ENCODE data around the gene NOMO2.
A peak's percentile ranks its signal among the peaks of the same experiment; 100 is the strongest.
"Not testable (repeated sequence)": the region's sequence is repeated elsewhere in the genome, so short reads cannot be mapped to it uniquely, and the experiment has no call there.

NOMO2 gene, protein sequence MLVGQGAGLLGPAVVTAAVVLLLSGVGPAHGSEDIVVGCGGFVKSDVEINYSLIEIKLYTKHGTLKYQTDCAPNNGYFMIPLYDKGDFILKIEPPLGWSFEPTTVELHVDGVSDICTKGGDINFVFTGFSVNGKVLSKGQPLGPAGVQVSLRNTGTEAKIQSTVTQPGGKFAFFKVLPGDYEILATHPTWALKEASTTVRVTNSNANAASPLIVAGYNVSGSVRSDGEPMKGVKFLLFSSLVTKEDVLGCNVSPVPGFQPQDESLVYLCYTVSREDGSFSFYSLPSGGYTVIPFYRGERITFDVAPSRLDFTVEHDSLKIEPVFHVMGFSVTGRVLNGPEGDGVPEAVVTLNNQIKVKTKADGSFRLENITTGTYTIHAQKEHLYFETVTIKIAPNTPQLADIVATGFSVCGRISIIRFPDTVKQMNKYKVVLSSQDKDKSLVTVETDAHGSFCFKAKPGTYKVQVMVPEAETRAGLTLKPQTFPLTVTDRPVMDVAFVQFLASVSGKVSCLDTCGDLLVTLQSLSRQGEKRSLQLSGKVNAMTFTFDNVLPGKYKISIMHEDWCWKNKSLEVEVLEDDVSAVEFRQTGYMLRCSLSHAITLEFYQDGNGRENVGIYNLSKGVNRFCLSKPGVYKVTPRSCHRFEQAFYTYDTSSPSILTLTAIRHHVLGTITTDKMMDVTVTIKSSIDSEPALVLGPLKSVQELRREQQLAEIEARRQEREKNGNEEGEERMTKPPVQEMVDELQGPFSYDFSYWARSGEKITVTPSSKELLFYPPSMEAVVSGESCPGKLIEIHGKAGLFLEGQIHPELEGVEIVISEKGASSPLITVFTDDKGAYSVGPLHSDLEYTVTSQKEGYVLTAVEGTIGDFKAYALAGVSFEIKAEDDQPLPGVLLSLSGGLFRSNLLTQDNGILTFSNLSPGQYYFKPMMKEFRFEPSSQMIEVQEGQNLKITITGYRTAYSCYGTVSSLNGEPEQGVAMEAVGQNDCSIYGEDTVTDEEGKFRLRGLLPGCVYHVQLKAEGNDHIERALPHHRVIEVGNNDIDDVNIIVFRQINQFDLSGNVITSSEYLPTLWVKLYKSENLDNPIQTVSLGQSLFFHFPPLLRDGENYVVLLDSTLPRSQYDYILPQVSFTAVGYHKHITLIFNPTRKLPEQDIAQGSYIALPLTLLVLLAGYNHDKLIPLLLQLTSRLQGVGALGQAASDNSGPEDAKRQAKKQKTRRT

DNA sequence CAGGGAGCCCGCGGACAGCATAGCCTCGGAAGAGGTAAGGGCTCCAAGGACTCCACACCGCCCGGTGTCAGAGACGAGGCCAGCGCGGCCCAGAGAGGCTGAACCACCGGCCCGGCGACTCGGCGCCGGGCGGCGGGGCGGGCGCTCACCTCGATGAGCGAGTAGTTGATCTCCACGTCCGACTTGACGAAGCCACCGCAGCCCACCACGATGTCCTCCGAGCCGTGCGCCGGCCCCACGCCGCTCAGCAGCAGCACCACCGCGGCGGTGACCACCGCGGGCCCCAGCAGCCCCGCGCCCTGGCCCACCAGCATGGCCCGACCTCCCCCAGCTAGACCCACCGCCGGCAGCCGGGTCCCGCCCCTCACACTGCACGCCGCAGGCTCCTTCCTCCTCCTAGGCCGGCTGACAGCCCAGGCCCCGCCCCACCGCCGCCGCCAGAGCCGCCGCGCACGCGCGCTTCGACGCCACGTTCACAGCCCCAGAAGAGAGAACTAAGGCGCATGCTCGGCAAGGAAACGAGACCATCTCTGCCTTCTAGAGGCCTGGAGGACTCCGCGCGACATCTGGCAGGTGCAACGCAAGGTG is at the start of gene NOMO2:
Gene NOMO2 (minus strand): TSS at position 371 of the 588 bp plus-strand sequence. CDS start 57 bp downstream, at position 314.
- not testable (repeated sequence) for DNase-seq (ENCODE audit: low read depth)
- peak within 1 kb of the TSS; percentile 51 for H3K4me3 ChIP-seq (ENCODE audit: low read depth, low read length)

DNA sequence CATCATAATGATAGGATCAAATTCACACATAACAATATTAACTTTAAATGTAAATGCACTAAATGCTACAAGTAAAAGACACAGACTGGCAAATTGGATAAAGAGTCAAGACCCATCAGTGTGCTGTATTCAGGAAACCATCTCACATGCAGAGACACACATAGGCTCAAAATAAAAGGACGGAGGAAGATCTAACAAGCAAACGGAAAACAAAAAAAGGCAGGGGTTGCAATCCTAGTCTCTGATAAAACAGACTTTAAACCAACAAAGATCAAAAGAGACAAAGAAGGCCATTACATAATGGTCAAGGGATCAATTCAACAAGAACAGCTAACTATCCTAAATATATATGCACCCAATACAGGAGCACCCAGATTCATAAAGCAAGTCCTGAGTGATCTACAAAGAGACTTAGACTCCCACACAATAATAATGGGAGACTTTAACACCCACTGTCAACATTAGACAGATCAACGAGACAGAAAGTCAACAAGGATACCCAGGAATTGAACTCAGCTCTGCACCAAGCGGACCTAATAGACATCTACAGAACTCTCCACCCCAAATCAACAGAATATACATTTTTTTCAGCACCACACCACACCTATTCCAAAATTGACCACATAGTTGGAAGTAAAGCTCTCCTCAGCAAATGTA is 48.4 kb upstream of the NOMO2 start:
- not testable (repeated sequence) for H3K4me3 ChIP-seq (ENCODE audit: low read depth, low read length); DNase-seq (ENCODE audit: low read depth)

DNA sequence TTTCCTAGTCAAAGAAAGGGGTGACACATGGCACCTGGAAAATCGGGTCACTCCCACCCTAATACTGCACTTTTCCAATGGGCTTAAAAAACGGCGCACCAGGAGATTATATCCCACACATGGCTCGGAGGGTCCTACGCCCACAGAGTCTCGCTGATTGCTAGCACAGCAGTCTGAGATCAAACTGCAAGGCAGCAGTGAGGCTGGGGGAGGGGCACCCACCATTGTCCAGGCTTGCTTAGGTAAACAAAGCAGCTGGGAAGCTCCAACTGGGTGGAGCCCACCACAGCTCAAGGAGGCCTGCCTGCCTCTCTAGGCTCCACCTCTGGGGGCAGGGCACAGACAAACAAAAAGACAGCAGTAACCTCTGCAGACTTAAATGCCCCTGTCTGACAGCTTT is 46.4 kb upstream of the NOMO2 start:
- not testable (repeated sequence) for H3K4me3 ChIP-seq (ENCODE audit: low read depth, low read length); DNase-seq (ENCODE audit: low read depth)

DNA sequence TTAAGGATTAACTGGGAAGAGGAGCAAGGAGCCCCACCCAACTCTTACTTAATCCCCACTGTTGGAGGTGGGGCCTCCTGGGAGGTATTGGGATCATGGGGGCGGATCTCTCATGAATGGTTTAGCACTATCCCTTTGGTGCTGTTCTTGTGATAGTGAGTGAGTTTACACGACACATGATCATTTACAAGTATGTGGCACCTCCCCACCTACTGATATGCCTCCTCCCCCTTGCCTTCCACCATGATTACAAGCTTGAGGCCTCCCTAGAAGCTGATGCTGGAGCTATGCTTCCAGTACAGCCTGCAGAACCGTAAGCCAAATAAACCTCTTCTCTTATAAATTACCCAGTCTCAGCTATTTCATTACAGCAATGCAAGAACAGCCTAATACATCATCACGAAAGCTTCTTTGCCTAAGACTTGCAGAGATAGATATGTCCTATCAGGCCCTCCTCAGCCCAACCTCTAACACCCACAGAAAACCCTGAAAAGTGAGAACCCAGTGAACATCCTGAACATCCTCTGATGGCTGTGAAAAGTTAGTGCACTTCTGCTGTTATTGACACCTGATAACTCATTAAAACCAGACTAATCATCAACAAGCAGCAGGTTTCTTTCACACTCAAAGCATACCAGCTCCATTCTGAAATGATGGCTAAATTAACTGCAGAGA is 41.8 kb upstream of the NOMO2 start:
- DNase-seq (ENCODE audit: low read depth); H3K4me3 ChIP-seq (ENCODE audit: low read depth, low read length): not testable (repeated sequence)

DNA sequence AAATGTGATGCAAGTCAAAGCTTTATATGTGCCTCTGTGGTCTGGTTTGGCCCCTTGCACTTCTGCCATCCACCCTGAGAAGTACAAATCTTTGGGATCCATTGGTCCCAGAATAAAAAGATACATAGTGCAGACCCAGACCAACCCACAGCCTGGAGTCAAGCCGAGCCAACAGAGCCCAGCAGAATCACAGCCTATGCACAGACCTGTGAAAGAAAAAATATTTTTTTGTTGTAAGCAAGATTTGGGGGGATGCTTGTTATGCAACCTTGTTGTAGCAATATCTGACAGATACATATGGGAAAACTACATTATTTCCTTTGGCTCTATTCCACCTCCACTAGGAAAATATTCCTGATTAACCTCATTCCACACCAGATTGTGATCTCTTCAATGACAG is 36.7 kb upstream of the NOMO2 start:
- not testable (repeated sequence) for DNase-seq (ENCODE audit: low read depth); H3K4me3 ChIP-seq (ENCODE audit: low read depth, low read length)

- not testable (repeated sequence) for H3K4me3 ChIP-seq (ENCODE audit: low read depth, low read length)
- DNase-seq (ENCODE audit: low read depth): peak; percentile 36
These were observed 35.8 kb upstream of the NOMO2 start for GRCh38 chr16:18597734-18598133.

- DNase-seq (ENCODE audit: low read depth): peak; percentile 54
- not testable (repeated sequence) for H3K4me3 ChIP-seq (ENCODE audit: low read depth, low read length)
These were observed 35.4 kb upstream of the NOMO2 start for GRCh38 chr16:18597319-18597718.

DNA sequence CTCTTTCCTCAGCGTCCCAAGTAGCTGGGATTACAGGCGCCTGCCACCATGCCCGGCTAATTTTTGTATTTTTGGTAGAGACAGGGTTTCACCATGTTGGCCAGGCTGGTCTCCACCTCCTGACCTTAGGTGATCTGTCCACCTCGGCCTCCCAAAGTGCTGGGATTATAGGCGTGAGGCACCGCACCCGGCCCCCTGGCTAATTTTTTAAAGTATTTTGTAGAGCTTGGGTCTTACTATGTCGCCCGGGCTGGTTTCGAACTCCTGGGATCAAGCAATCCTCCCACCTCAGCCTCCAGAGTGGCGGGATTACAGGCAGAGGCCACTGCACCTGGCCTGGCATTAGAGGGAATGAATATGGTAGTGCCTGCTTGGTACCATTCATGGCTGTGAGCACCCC is 33.9 kb upstream of the NOMO2 start:
- not testable (repeated sequence) for H3K4me3 ChIP-seq (ENCODE audit: low read depth, low read length); DNase-seq (ENCODE audit: low read depth)

- DNase-seq (ENCODE audit: low read depth); H3K4me3 ChIP-seq (ENCODE audit: low read depth, low read length): not testable (repeated sequence)
These were observed 33.0 kb upstream of the NOMO2 start for GRCh38 chr16:18594880-18595279.

DNA sequence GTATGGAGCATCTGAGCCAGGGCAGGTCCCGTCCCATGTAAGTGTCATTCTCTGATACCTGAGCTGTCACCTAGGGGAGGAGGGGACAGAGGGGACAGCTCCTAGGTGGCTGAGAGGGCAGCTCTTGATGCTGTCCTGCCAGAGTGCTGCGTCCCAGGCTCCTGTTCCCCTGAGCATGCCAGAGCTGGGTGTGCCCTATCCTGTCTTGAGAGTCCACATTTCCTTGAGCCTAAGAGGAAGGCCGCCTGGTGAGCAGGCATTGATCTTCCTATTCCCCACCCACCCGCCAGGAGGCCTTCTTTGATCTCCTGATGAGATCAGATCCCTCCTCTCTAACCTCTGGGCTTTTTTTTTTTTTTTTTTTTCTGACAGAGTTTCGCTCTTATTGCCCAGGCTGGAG is 32.0 kb upstream of the NOMO2 start:
- not testable (repeated sequence) for DNase-seq (ENCODE audit: low read depth); H3K4me3 ChIP-seq (ENCODE audit: low read depth, low read length)

GRCh38 chr16:18592982-18593381 is 31.1 kb upstream of the NOMO2 start:
- not testable (repeated sequence) for DNase-seq (ENCODE audit: low read depth); H3K4me3 ChIP-seq (ENCODE audit: low read depth, low read length)

GRCh38 chr16:18591908-18592307 is 30.0 kb upstream of the NOMO2 start:
- DNase-seq (ENCODE audit: low read depth); H3K4me3 ChIP-seq (ENCODE audit: low read depth, low read length): not testable (repeated sequence)

- not testable (repeated sequence) for DNase-seq (ENCODE audit: low read depth)
These were observed 29.5 kb upstream of the NOMO2 start for GRCh38 chr16:18591441-18591840.

GRCh38 chr16:18589806-18590205 is 27.9 kb upstream of the NOMO2 start:
- H3K4me3 ChIP-seq (ENCODE audit: low read depth, low read length); DNase-seq (ENCODE audit: low read depth): not testable (repeated sequence)

More at GRCh38 chr16:18591441-18591840, 29.5 kb upstream of the NOMO2 start:
- not testable (repeated sequence) for H3K4me3 ChIP-seq (ENCODE audit: low read depth, low read length)

- not testable (repeated sequence) for DNase-seq (ENCODE audit: low read depth)
These were observed 25.0 kb upstream of the NOMO2 start for GRCh38 chr16:18586560-18587540.

DNA sequence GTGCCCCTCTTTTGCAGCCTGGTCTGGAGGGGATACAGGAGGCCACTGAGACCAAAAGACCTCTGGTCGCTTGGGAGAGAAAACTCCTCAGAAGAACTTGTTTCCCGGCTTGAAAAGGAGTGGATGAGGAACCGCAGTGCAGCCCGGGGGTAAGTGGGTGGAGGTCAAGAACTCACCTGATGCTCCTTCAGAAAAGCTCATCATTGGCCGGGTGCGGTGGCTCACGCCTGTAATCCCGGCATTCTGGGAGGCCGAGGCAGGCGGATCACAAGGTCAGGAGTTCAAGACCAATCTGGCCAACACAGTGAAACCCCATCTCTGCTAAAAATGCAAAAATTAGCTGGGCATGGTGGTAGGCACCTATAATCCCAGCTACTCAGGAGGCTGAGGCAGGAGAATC is 23.9 kb upstream of the NOMO2 start:
- DNase-seq (ENCODE audit: low read depth); H3K4me3 ChIP-seq (ENCODE audit: low read depth, low read length): not testable (repeated sequence)

More at GRCh38 chr16:18586560-18587540, 25.0 kb upstream of the NOMO2 start:
- not testable (repeated sequence) for H3K4me3 ChIP-seq (ENCODE audit: low read depth, low read length)
